ENCODE measurements around the gene ZNF500. TPM values are rescaled to one million over a fixed set of nuclear protein-coding genes. Genes with fewer than 3 reads are reported as not detected.

ZNF500 gene
- total and polyA plus RNA-seq, 2 experiments from 2014 or later = 5.8 to 15.3 TPM

DNA sequence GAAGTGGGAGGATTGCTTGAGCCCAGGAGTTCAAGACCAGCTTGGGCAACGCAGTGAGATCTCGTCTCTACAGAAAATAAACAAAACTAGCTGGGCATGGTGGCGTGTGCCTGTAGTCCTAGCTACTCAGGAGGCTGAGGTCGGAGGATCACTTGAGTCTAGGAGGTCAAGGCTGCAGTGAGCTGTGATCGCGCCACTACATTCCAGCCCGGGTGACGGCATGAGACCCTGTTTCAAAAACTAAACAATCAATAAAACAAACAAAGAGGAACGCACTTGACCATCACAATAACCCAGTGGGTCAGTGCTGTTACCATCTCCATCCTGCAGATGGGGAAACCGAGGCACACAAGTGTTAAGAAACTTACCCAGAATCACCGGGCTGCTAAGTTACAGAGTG lies 13.7 kb downstream of the ZNF500 start:
- Mint-ChIP-seq H3K9me3 (peaks cover 6% of the 10 kb centered on the region; the same call in 2 of the 3 replicates), H3K27ac (no peak overlapping the region), H3K4me1 (no peaks in the 10 kb centered on the region), H3K27me3 (ENCODE audit: insufficient read depth, low read depth, poor library complexity) (no peaks in the 10 kb centered on the region), H3K4me3 (no peak overlapping the region; the same call in 2 of the 3 replicates), H3K36me3 (ENCODE audit: low read depth) (peaks cover 53% of the 10 kb centered on the region)
- TF ChIP-seq JUNB (IDR thresholded peaks at IDR 0.05; ENCODE audit: unreplicated experiment) (no peak), POLR2AphosphoS5 (IDR thresholded peaks at IDR 0.05; ENCODE audit: low read depth) (no peak), CREB1 (CRISPR knock-in tag; IDR thresholded peaks at IDR 0.05; ENCODE audit: low read depth) (no peak), EZH2 (IDR thresholded peaks at IDR 0.05; ENCODE audit: low read depth, unreplicated experiment) (no peak), ZNF331 (CRISPR knock-in tag; IDR thresholded peaks at IDR 0.05; ENCODE audit: low read depth) (no peak), ZNF114 (CRISPR knock-in tag; IDR thresholded peaks at IDR 0.05) (no peak), STAT1 (IDR thresholded peaks at IDR 0.05; ENCODE audit: unreplicated experiment) (no peak), NANOG (IDR thresholded peaks at IDR 0.05; ENCODE audit: borderline replicate concordance) (no peak), EZH2phosphoT487 (IDR thresholded peaks at IDR 0.05; ENCODE audit: unreplicated experiment) (no peak)
- TF ChIP-seq, protein P1, sequence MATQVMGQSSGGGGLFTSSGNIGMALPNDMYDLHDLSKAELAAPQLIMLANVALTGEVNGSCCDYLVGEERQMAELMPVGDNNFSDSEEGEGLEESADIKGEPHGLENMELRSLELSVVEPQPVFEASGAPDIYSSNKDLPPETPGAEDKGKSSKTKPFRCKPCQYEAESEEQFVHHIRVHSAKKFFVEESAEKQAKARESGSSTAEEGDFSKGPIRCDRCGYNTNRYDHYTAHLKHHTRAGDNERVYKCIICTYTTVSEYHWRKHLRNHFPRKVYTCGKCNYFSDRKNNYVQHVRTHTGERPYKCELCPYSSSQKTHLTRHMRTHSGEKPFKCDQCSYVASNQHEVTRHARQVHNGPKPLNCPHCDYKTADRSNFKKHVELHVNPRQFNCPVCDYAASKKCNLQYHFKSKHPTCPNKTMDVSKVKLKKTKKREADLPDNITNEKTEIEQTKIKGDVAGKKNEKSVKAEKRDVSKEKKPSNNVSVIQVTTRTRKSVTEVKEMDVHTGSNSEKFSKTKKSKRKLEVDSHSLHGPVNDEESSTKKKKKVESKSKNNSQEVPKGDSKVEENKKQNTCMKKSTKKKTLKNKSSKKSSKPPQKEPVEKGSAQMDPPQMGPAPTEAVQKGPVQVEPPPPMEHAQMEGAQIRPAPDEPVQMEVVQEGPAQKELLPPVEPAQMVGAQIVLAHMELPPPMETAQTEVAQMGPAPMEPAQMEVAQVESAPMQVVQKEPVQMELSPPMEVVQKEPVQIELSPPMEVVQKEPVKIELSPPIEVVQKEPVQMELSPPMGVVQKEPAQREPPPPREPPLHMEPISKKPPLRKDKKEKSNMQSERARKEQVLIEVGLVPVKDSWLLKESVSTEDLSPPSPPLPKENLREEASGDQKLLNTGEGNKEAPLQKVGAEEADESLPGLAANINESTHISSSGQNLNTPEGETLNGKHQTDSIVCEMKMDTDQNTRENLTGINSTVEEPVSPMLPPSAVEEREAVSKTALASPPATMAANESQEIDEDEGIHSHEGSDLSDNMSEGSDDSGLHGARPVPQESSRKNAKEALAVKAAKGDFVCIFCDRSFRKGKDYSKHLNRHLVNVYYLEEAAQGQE (IDR thresholded peaks at IDR 0.05; ENCODE audit: unreplicated experiment) = no peak
- TF ChIP-seq, protein P2, sequence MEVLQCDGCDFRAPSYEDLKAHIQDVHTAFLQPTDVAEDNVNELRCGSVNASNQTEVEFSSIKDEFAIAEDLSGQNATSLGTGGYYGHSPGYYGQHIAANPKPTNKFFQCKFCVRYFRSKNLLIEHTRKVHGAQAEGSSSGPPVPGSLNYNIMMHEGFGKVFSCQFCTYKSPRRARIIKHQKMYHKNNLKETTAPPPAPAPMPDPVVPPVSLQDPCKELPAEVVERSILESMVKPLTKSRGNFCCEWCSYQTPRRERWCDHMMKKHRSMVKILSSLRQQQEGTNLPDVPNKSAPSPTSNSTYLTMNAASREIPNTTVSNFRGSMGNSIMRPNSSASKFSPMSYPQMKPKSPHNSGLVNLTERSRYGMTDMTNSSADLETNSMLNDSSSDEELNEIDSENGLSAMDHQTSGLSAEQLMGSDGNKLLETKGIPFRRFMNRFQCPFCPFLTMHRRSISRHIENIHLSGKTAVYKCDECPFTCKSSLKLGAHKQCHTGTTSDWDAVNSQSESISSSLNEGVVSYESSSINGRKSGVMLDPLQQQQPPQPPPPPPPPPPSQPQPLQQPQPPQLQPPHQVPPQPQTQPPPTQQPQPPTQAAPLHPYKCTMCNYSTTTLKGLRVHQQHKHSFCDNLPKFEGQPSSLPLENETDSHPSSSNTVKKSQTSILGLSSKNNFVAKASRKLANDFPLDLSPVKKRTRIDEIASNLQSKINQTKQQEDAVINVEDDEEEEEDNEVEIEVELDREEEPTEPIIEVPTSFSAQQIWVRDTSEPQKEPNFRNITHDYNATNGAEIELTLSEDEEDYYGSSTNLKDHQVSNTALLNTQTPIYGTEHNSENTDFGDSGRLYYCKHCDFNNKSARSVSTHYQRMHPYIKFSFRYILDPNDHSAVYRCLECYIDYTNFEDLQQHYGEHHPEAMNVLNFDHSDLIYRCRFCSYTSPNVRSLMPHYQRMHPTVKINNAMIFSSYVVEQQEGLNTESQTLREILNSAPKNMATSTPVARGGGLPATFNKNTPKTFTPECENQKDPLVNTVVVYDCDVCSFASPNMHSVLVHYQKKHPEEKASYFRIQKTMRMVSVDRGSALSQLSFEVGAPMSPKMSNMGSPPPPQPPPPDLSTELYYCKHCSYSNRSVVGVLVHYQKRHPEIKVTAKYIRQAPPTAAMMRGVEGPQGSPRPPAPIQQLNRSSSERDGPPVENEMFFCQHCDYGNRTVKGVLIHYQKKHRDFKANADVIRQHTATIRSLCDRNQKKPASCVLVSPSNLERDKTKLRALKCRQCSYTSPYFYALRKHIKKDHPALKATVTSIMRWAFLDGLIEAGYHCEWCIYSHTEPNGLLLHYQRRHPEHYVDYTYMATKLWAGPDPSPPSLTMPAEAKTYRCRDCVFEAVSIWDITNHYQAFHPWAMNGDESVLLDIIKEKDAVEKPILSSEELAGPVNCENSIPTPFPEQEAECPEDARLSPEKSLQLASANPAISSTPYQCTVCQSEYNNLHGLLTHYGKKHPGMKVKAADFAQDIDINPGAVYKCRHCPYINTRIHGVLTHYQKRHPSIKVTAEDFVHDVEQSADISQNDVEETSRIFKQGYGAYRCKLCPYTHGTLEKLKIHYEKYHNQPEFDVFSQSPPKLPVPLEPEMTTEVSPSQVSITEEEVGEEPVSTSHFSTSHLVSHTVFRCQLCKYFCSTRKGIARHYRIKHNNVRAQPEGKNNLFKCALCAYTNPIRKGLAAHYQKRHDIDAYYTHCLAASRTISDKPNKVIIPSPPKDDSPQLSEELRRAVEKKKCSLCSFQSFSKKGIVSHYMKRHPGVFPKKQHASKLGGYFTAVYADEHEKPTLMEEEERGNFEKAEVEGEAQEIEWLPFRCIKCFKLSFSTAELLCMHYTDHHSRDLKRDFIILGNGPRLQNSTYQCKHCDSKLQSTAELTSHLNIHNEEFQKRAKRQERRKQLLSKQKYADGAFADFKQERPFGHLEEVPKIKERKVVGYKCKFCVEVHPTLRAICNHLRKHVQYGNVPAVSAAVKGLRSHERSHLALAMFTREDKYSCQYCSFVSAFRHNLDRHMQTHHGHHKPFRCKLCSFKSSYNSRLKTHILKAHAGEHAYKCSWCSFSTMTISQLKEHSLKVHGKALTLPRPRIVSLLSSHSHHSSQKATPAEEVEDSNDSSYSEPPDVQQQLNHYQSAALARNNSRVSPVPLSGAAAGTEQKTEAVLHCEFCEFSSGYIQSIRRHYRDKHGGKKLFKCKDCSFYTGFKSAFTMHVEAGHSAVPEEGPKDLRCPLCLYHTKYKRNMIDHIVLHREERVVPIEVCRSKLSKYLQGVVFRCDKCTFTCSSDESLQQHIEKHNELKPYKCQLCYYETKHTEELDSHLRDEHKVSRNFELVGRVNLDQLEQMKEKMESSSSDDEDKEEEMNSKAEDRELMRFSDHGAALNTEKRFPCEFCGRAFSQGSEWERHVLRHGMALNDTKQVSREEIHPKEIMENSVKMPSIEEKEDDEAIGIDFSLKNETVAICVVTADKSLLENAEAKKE (CRISPR knock-in tag; IDR thresholded peaks at IDR 0.05) = no peak
- TF ChIP-seq, protein P3, sequence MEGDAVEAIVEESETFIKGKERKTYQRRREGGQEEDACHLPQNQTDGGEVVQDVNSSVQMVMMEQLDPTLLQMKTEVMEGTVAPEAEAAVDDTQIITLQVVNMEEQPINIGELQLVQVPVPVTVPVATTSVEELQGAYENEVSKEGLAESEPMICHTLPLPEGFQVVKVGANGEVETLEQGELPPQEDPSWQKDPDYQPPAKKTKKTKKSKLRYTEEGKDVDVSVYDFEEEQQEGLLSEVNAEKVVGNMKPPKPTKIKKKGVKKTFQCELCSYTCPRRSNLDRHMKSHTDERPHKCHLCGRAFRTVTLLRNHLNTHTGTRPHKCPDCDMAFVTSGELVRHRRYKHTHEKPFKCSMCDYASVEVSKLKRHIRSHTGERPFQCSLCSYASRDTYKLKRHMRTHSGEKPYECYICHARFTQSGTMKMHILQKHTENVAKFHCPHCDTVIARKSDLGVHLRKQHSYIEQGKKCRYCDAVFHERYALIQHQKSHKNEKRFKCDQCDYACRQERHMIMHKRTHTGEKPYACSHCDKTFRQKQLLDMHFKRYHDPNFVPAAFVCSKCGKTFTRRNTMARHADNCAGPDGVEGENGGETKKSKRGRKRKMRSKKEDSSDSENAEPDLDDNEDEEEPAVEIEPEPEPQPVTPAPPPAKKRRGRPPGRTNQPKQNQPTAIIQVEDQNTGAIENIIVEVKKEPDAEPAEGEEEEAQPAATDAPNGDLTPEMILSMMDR (conservative IDR thresholded peaks at IDR 0.05; ENCODE audit: low read depth in 2 of 2) = no peak
- TF ChIP-seq, protein P4, sequence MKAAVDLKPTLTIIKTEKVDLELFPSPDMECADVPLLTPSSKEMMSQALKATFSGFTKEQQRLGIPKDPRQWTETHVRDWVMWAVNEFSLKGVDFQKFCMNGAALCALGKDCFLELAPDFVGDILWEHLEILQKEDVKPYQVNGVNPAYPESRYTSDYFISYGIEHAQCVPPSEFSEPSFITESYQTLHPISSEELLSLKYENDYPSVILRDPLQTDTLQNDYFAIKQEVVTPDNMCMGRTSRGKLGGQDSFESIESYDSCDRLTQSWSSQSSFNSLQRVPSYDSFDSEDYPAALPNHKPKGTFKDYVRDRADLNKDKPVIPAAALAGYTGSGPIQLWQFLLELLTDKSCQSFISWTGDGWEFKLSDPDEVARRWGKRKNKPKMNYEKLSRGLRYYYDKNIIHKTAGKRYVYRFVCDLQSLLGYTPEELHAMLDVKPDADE (IDR thresholded peaks at IDR 0.05) = no peak
- H3K27me3 ChIP-seq (ENCODE audit: insufficient read depth) = no peaks in the 10 kb centered on the region
- no peaks in the 10 kb centered on the region for H3K79me2 ChIP-seq (replicated peaks; ENCODE audit: insufficient read depth)
- H3K4me1 ChIP-seq (ENCODE audit: insufficient read depth) = no peaks in the 10 kb centered on the region
- no peak for ATAC-seq
- H3K9me2 ChIP-seq (ENCODE audit: insufficient read depth) = no peaks in the 10 kb centered on the region
- H3K36me3 ChIP-seq (ENCODE audit: insufficient read depth) = peaks cover 13% of the 10 kb centered on the region; the same call in 1 of the 2 replicates
- H4K20me1 ChIP-seq (replicated peaks; ENCODE audit: insufficient read depth) = no peaks in the 10 kb centered on the region; the same call in 1 of the 2 replicates
- H3K4me2 ChIP-seq = no peak overlapping the region
- H2AFZ ChIP-seq = no peak overlapping the region
- no peaks in the 10 kb centered on the region for H3F3A ChIP-seq (replicated peaks; ENCODE audit: low read depth)
- DNase-seq (ENCODE audit: low spot score) = no peak
- H3K4me3 ChIP-seq = no peak overlapping the region
- no peak overlapping the region for H3K27ac ChIP-seq (ENCODE audit: low read depth)

Data from GM23338 (cell line).